PC-3 (cell line): ENCODE results near the gene FES. TPM values are rescaled to one million over a fixed set of nuclear protein-coding genes. Genes with fewer than 3 reads are reported as not detected.

Source experiments
- ATAC-seq: fragments of 200-7000 bp; cut with Tn5 transposase; 2 replicates; pipeline ENCODE4 v1.9.1; 2020; ENCODE audit warnings: mild to moderate bottlenecking, moderate library complexity
- BruUV-seq: library from RNA; stranded (reverse); fragments of 400-500 nt; replicated peaks from 2 replicates; lab custom pipeline; 2021; lab: Mats Ljungman, UMichigan
- CTCF ChIA-PET: fragments of 300-600 bp; sonication (Branson Sonifier 250); formaldehyde crosslinking; loops from one replicate; lab custom pipeline; 2022; ENCODE audit warnings: antibody characterized with exemption; lab: Charles Lee
- POLR2A ChIA-PET: fragments of 300-600 bp; sonication (Branson Sonifier 250); formaldehyde crosslinking; loops from one replicate; lab custom pipeline; 2022; ENCODE audit warnings: antibody characterized with exemption; ENCODE audit not compliant: unreplicated experiment; lab: Charles Lee
- DNase-seq: peaks from one replicate; pipeline ENCODE4 v3.0.0-alpha.2; 2015
- H2AFZ ChIP-seq: fragments of 300-600 bp; sonication (generic); 2 replicates; pipeline ENCODE4 v1.6.0; 2016; ENCODE audit warnings: antibody characterized with exemption, low read length
- H3F3A ChIP-seq: fragments of 300-600 bp; sonication (generic); one replicate; pipeline ENCODE4 v1.6.0; 2017; ENCODE audit warnings: antibody characterized with exemption, low read length, control low read depth, mild to moderate bottlenecking; ENCODE audit not compliant: unreplicated experiment
- H3K27ac ChIP-seq: fragments of 300-600 bp; sonication (generic); 2 replicates; pipeline ENCODE4 v1.5.1; 2016; ENCODE audit warnings: mild to moderate bottlenecking, low read length
- H3K27me3 ChIP-seq: fragments of 300-600 bp; sonication (generic); 2 replicates; pipeline ENCODE4 v1.6.1; 2016; ENCODE audit warnings: low read length, mixed read lengths
- H3K36me3 ChIP-seq: fragments of 300-600 bp; sonication (generic); 2 replicates; pipeline ENCODE4 v1.6.1; 2016; ENCODE audit warnings: low read depth, mixed run types, low read length, mixed read lengths
- H3K4me1 ChIP-seq: fragments of 300-600 bp; sonication (generic); 2 replicates; pipeline ENCODE4 v1.5.1; 2016; ENCODE audit warnings: low read length; ENCODE audit not compliant: insufficient read depth
- H3K4me2 ChIP-seq: fragments of 300-600 bp; sonication (generic); 2 replicates; pipeline ENCODE4 v1.6.0; 2016; ENCODE audit warnings: low read length
- H3K4me3 ChIP-seq: fragments of 300-600 bp; sonication (generic); 2 replicates; pipeline ENCODE4 v1.5.1; 2016; ENCODE audit warnings: mild to moderate bottlenecking, low read length, mixed read lengths
- H3K79me2 ChIP-seq: fragments of 300-600 bp; sonication (generic); 2 replicates; pipeline ENCODE4 v1.6.1; 2017; ENCODE audit warnings: low read length, mixed read lengths
- H3K9ac ChIP-seq: fragments of 300-600 bp; sonication (generic); 2 replicates; pipeline ENCODE4 v1.6.0; 2016; ENCODE audit warnings: mild to moderate bottlenecking, low read length
- H3K9me2 ChIP-seq: fragments of 300-600 bp; sonication (generic); replicated peaks from 2 replicates; pipeline ENCODE4 v1.6.1; 2016; ENCODE audit warnings: mixed run types, low read length, mixed read lengths
- H3K9me3 ChIP-seq: fragments of 300-600 bp; sonication (generic); 2 replicates; pipeline ENCODE4 v1.6.1; 2016; ENCODE audit warnings: low read length, mixed read lengths
- H4K20me1 ChIP-seq: fragments of 300-600 bp; sonication (generic); 2 replicates; pipeline ENCODE4 v1.6.1; 2016; ENCODE audit warnings: low read length, mixed read lengths
- CTCF ChIP-seq: fragments of 300-600 bp; sonication (generic); conservative IDR thresholded peaks from 2 replicates; pipeline ENCODE4 v1.5.1; 2017; ENCODE audit warnings: antibody characterized with exemption, low read depth, mild to moderate bottlenecking, low read length
- EZH2 ChIP-seq: fragments of 300-600 bp; sonication (generic); IDR thresholded peaks from one replicate; pipeline ENCODE4 v1.6.1; 2017; ENCODE audit warnings: antibody characterized with exemption, mild to moderate bottlenecking, low read length; ENCODE audit not compliant: unreplicated experiment
- EZH2phosphoT487 ChIP-seq: fragments of 300-600 bp; sonication (generic); IDR thresholded peaks from 2 replicates; pipeline ENCODE4 v1.6.1; 2018; ENCODE audit warnings: mild to moderate bottlenecking, antibody characterized with exemption, low read length, borderline replicate concordance
- intact Hi-C: fragments of 100-400 bp; cut with micrococcal nuclease; formaldehyde crosslinking; loops from 2 replicates; pipeline ENCODE4 v1.9.0; 2023
- total RNA-seq: library from RNA; depleted of rRNA; stranded (reverse); fragments of >200 nt; gene quantifications from 2 replicates; pipeline ENCODE4 v1.2.3, GENCODE V29; 2014

Gene FES
- total RNA-seq, 1 experiment from 2014 or later: 2.8 TPM

- H3K9ac ChIP-seq: no peak overlapping the region
- no peaks in the 10 kb centered on the region for H3F3A ChIP-seq
- H3K36me3 ChIP-seq: peaks cover 3% of the 10 kb centered on the region; the same call in 1 of the 2 replicates
- no peaks in the 10 kb centered on the region for H3K4me1 ChIP-seq
- H3K4me2 ChIP-seq: no peak overlapping the region
- ATAC-seq (no peak), DNase-seq (no peak)
- no TSS peak for BruUV-seq
- H2AFZ ChIP-seq: no peak overlapping the region
- no peaks in the 10 kb centered on the region for H3K27me3 ChIP-seq
- ChIA-PET POLR2A (no interaction called here), CTCF (no interaction called here)
- H3K9me3 ChIP-seq: no peaks in the 10 kb centered on the region
- TF ChIP-seq EZH2phosphoT487 (no peak), EZH2 (no peak), CTCF (no peak)
- no peaks in the 10 kb centered on the region for H3K9me2 ChIP-seq
- H3K27ac ChIP-seq: no peak overlapping the region
- no peaks in the 10 kb centered on the region for H4K20me1 ChIP-seq
- intact Hi-C loops: no loop called here
- 0 out of 2 replicates have a peak, but pooled peaks cover 9% of the 10 kb centered on the region for H3K79me2 ChIP-seq
- no peak overlapping the region for H3K4me3 ChIP-seq
Measured at GRCh38 chr15:90879730-90880366, 4.5 kb upstream of the FES start.

- H3K27ac ChIP-seq: no peak overlapping the region
- H3K9me2 ChIP-seq: no peaks in the 10 kb centered on the region
- no peak overlapping the region for H3K4me2 ChIP-seq
- H3K36me3 ChIP-seq: peaks cover 3% of the 10 kb centered on the region; the same call in 1 of the 2 replicates
- no peak overlapping the region for H3K4me3 ChIP-seq
- no peaks in the 10 kb centered on the region for H3K27me3 ChIP-seq
- no peaks in the 10 kb centered on the region for H3K4me1 ChIP-seq
- no peaks in the 10 kb centered on the region for H3F3A ChIP-seq
- no peak for DNase-seq
- no peaks in the 10 kb centered on the region for H3K9me3 ChIP-seq
- no peaks in the 10 kb centered on the region for H4K20me1 ChIP-seq
- TF ChIP-seq EZH2 (no peak), CTCF (no peak)
- no peak overlapping the region for H2AFZ ChIP-seq
- 0 out of 2 replicates have a peak, but pooled peaks cover 2% of the 10 kb centered on the region for H3K79me2 ChIP-seq
- POLR2A ChIA-PET: no interaction called here
- CTCF ChIA-PET: no interaction called here
- no TSS peak for BruUV-seq
- intact Hi-C loops: no loop called here
- H3K9ac ChIP-seq: no peak overlapping the region
- no peak for ATAC-seq
Measured at GRCh38 chr15:90880381-90881145, 3.7 kb upstream of the FES start.
